Measurements from ENCODE around the gene SMAD7.

The SMAD7 gene

DNA sequence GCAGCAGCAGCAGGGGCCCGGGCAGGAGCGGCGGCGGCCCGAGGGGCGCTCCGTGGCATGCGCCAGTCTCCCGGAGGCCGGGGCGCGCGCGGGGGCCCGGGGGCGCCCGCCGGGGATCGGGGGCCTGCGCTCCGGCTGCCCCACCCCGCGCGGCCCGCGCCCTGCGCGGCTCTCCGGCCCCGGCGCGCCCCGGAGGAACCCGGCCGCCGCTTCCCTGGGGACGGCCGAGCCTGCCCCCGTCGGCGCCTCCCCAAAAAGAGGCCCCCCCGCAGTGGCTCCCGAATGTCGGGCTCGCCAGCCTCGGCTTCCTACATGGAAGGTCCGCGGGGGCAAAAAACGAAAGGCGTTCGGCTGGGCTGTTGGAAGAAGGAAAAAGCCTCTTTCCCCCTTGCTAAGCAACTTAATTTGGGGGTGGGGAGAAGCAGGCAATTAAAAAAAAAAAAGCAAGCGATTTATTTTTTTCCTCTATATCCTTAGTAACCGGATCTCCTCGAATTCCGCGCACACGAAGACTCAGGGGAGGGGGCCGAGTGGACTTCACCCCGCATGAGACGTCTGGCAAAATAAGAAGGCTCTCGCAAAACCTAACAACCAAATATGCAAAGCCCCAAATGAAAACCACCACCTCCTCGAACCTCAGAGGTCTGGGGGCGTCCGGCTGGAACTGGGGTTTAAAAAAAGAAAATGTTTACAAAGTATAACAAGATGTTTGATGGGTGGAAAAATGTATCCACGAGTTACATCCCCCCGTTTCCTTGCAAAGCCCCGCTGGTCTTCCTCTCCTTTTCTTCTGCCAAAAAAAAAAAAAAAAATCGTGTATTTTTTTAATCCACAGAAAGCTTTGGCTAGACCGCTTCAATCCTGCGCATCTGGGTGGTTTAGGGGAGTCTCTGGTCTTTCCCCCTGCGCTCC, at the start of gene SMAD7:
SMAD7 (minus strand) TSS at position 430 of the 912 bp plus-strand sequence. CDS start 541 bp downstream, outside the sequence.
- DNase-seq, result peak; percentile 69

- DNase-seq, result no peak
Measured at GRCh38 chr18:48999569-48999968, 48.8 kb upstream of the SMAD7 start.

GRCh38 chr18:48997985-48998831, 47.4 kb upstream of the SMAD7 start:
- DNase-seq, result no peak

GRCh38 chr18:48997681-48997984, 46.9 kb upstream of the SMAD7 start:
- no peak for DNase-seq

- peak; percentile 17 for DNase-seq
Measured at GRCh38 chr18:48996901-48997463, 46.2 kb upstream of the SMAD7 start.

DNA sequence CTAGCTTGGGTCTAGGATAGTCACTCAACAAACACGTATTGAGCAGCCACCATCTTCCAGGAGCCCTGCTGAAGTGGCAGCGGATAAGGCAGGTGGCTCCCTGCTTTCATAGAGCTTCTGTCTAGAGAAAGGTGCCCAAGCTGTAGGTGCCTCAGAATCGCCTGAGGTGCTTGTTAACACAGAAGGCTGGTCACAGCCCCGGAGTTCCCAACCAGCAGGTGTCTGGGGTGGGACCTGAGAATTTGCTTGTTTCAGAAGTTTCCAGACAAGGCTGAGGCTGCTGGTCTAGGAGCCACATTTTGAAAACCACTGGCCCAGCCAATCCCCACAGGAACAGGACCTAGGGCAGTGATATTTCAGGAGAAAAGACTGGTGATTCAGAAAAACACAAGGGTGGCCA, 45.3 kb upstream of the SMAD7 start:
- DNase-seq, result no peak

GRCh38 chr18:48994926-48995835, 44.4 kb upstream of the SMAD7 start:
- no peak for DNase-seq

- DNase-seq, result no peak
Measured at GRCh38 chr18:48994044-48994651, 43.4 kb upstream of the SMAD7 start.

DNA sequence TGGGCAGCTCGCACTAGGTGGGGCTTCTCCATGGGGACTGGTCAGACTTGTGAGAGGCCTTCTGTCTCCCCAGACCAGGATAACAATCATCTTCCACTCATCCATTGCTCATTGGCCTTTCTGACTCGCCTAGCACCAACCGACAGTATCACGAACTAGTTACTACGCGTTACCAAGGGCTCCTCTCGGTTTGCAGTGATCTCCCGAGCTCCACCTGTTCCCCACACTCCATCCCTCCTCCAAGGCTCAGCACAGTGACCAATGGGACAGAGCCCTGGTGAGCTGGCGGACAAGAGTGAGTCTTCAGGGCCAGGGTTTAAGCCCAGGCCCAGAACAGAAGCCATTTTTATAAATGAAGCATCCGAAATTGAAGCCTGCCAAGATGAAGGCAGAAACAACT, 42.8 kb upstream of the SMAD7 start:
- no peak for DNase-seq

- peak; percentile 86 for DNase-seq
Measured at GRCh38 chr18:48992791-48993555, 42.2 kb upstream of the SMAD7 start.

GRCh38 chr18:48992133-48992532, 41.4 kb upstream of the SMAD7 start:
- no peak for DNase-seq

GRCh38 chr18:48991676-48992075, 40.9 kb upstream of the SMAD7 start:
- no peak for DNase-seq

GRCh38 chr18:48991319-48991660, 40.5 kb upstream of the SMAD7 start:
- DNase-seq, result no peak

- DNase-seq, result no peak
Measured at GRCh38 chr18:48990481-48991318, 39.9 kb upstream of the SMAD7 start.

GRCh38 chr18:48989304-48990303, 38.8 kb upstream of the SMAD7 start:
- no peak for DNase-seq

DNA sequence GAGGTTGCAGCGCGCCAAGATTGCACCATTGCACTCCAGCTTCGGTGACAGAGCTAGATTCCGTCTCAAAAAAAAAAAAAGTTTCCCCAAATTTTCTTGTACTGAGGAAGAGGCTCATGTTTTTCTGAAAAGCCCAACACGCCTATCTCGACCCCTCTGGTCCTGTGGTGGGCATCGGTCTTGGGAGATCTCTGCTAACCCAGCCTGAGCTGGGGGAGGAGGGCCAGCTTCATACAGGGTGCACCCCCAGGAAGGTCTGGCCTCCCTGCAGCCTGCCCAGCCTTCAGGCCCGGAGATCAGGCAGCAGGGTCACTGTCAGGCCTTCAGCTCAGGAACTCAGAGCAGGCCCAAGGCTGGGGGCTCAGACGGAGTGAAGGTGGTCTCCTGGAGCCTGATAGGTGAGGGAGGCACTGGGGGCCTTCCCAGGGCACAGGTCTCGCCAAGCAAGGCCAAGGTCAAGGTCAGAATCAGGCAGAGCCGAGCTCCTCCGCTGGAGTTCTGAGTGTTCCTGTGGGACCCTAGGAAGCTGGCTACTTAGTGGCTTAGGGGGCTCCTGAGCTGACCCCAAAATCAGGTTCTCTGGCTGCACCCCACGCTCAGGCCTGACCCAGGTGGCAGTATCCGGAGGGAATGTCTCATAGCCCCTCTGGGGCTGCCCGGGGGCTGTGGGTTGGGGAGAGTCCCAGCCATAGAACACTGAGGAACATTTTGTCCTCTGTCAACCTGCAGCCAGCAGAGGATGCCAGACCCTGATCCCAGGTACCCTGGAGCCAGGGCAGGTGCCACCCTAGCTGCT, 37.9 kb upstream of the SMAD7 start:
- DNase-seq, result no peak

DNA sequence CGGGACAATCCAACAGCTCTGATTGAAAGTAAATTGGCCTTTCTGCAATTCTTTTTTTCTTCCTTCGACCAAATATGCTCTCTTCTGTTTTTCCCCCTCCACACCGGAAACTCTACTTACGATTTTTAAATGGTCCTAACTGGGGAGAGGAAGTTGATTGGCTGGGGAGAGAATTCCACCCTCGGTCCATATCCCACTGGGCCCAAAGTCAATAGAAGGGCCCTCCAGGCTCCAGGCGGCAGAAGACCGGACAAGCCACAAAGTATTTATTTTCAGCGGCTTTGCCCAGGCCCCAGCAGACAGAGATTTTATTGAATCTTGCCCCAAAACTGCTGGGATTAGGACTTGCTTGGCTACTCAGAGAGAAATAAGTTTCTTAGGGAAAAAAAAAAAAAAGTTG, 37.1 kb upstream of the SMAD7 start:
- DNase-seq, result no peak
